ENCODE results near the gene STK32B.

- TF ChIP-seq EP300 (IDR thresholded peaks at IDR 0.05) (no peak), CTCF (IDR thresholded peaks at IDR 0.05) (no peak)
Measured at GRCh38 chr4:5276475-5277075, 225.3 kb downstream of the STK32B start.
